RWPE1 (cell line): Measurements from ENCODE around the gene RIMOC1.

Experiments
- CTCF ChIA-PET: fragments of 350-600 bp; sonication (Branson Sonifier 250); formaldehyde crosslinking; extraction: SDS; loops from one replicate; lab custom pipeline; 2021; lab: Yijun Ruan, JAX
- POLR2A ChIA-PET: fragments of 400-600 bp; formaldehyde crosslinking; extraction: SDS; loops from one replicate; lab custom pipeline; 2020; ENCODE audit warnings: antibody characterized with exemption; ENCODE audit not compliant: low non-redundant PET; lab: Yijun Ruan, JAX
- DNase-seq: peaks from one replicate; pipeline ENCODE4 v3.0.0; 2012; ENCODE audit warnings: low spot score
- H3K27ac ChIP-seq: fragments of 450-650 bp; 2 replicates; pipeline ENCODE4 v1.5.1; 2017
- TF ChIP-seq, protein P1 (sequence below): fragments of 450-650 bp; conservative IDR thresholded peaks from 2 replicates; pipeline ENCODE4 v1.5.1; 2017; ENCODE audit warnings: low read depth, mild to moderate bottlenecking

RIMOC1 gene

DNA sequence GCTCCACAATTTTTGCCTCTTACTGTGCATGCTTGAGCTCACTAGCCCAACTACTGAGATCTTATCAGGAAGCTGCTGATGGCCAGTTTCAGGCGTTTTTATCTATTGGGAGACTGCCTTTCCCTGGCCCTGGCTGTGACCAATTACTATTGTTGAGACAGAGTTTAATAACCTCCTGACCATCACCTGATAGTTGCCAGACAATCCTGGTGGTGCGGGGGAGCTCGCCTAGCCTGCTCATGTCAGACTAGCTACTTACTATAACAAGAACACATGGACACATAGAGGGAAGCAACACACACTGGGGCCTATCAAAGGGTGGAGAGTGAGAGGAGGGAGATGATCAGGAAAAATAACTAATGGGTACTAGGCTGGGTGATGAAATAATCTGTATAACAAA lies 20.9 kb upstream of the RIMOC1 start:
- ChIA-PET POLR2A (no interaction called here), CTCF (no interaction called here)
- TF ChIP-seq, protein P1, sequence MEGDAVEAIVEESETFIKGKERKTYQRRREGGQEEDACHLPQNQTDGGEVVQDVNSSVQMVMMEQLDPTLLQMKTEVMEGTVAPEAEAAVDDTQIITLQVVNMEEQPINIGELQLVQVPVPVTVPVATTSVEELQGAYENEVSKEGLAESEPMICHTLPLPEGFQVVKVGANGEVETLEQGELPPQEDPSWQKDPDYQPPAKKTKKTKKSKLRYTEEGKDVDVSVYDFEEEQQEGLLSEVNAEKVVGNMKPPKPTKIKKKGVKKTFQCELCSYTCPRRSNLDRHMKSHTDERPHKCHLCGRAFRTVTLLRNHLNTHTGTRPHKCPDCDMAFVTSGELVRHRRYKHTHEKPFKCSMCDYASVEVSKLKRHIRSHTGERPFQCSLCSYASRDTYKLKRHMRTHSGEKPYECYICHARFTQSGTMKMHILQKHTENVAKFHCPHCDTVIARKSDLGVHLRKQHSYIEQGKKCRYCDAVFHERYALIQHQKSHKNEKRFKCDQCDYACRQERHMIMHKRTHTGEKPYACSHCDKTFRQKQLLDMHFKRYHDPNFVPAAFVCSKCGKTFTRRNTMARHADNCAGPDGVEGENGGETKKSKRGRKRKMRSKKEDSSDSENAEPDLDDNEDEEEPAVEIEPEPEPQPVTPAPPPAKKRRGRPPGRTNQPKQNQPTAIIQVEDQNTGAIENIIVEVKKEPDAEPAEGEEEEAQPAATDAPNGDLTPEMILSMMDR: no peak
- H3K27ac ChIP-seq: no peak overlapping the region
- DNase-seq: no peak

DNA sequence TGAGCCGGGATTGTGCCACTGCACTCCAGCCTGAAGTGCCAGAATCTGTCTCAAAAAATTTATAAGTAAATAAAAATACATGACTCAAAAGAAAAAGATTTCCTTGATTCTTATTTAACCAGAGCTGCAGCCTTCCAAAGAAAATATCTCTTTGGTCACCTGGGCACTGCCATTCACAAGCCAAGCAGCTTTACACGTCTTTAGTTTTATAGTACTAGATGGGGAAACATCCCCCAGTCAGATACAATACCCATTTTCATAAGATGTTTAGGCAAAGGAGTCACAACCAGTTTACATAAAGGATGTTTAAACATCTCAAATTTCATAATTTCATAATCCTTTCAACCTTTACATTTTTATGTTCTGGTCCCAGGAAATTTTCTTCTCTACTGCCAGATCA lies 20.2 kb upstream of the RIMOC1 start:
- TF ChIP-seq, protein P1: no peak
- POLR2A ChIA-PET: no interaction called here
- CTCF ChIA-PET: interaction anchor here (0.6 kb wide), 1 partner anchor 421 kb away, joined by 3 read pairs; no protein-coding TSS in a partner anchor
- H3K27ac ChIP-seq: no peak overlapping the region
- no peak for DNase-seq

DNA sequence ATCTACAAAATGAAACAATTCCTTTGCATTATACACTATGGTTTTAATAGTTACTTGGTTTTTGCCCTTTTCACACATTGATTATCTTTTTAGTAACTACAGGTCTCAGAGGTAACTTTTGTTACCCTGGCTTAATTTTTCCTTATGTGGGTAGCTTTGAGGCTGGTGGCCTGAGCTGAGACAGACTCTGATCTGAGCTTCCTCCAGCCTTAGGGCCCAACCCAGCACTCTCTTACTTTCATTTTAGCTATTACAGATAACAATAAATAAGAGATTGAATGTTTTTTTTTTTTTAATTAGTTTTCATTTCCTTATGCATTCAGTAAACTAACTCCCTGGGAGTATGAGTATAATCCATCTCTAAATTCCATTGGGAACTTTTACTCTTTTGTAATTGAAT lies 18.9 kb upstream of the RIMOC1 start:
- TF ChIP-seq, protein P1: no peak
- DNase-seq: no peak
- POLR2A ChIA-PET: no interaction called here
- H3K27ac ChIP-seq: no peak overlapping the region
- CTCF ChIA-PET: interaction anchor here (0.5 kb wide), 1 partner anchor 29 kb away, joined by 3 read pairs; no protein-coding TSS in a partner anchor

GRCh38 chr5:41891066-41891707 lies 13.0 kb upstream of the RIMOC1 start:
- DNase-seq: no peak
- H3K27ac ChIP-seq: no peak overlapping the region
- TF ChIP-seq, protein P1: no peak
- ChIA-PET CTCF (no interaction called here), POLR2A (no interaction called here)

- ChIA-PET CTCF (no interaction called here), POLR2A (no interaction called here)
- no peak for DNase-seq
Observed at GRCh38 chr5:41892031-41892430, 12.1 kb upstream of the RIMOC1 start.

GRCh38 chr5:41893074-41893851 lies 10.9 kb upstream of the RIMOC1 start:
- ChIA-PET CTCF (no interaction called here), POLR2A (no interaction called here)
- TF ChIP-seq, protein P1: no peak
- DNase-seq: no peak
- no peak overlapping the region for H3K27ac ChIP-seq

More at GRCh38 chr5:41892031-41892430, 12.1 kb upstream of the RIMOC1 start:
- TF ChIP-seq, protein P1: no peak
- H3K27ac ChIP-seq: no peak overlapping the region
